Hepatocyte (in vitro differentiated cells): Measurements from ENCODE around the gene AOPEP.

Experiments used
- EZH2 ChIP-seq: fragments of 200-600 bp; sonication (generic); IDR thresholded peaks from 2 replicates; pipeline ENCODE4 v1.6.1; 2016; ENCODE audit warnings: antibody characterized with exemption, mild to moderate bottlenecking, borderline replicate concordance
- EZH2phosphoT487 ChIP-seq: fragments of 200-600 bp; sonication (generic); IDR thresholded peaks from one replicate; pipeline ENCODE4 v1.6.1; 2018; ENCODE audit warnings: antibody characterized with exemption, mild to moderate bottlenecking, low read depth, moderate library complexity; ENCODE audit not compliant: unreplicated experiment, severe bottlenecking
- TF ChIP-seq, protein P1 (sequence below): fragments of 200-600 bp; sonication (generic); IDR thresholded peaks from 2 replicates; pipeline ENCODE4 v1.5.1; 2016; ENCODE audit warnings: antibody characterized with exemption, mild to moderate bottlenecking; ENCODE audit not compliant: poor library complexity

GRCh38 chr9:95055851-95056551 lies 329.5 kb downstream of the AOPEP start:
- TF ChIP-seq, protein P1, sequence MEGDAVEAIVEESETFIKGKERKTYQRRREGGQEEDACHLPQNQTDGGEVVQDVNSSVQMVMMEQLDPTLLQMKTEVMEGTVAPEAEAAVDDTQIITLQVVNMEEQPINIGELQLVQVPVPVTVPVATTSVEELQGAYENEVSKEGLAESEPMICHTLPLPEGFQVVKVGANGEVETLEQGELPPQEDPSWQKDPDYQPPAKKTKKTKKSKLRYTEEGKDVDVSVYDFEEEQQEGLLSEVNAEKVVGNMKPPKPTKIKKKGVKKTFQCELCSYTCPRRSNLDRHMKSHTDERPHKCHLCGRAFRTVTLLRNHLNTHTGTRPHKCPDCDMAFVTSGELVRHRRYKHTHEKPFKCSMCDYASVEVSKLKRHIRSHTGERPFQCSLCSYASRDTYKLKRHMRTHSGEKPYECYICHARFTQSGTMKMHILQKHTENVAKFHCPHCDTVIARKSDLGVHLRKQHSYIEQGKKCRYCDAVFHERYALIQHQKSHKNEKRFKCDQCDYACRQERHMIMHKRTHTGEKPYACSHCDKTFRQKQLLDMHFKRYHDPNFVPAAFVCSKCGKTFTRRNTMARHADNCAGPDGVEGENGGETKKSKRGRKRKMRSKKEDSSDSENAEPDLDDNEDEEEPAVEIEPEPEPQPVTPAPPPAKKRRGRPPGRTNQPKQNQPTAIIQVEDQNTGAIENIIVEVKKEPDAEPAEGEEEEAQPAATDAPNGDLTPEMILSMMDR, result no peak
- TF ChIP-seq EZH2 (no peak), EZH2phosphoT487 (no peak)
